Stimulated activated naive CD4-positive, alpha-beta T cell (primary cell): ENCODE data around the gene ZNF853.

ENCODE experiments used
- DNase-seq, 6 experiments: peaks; one replicate each; lab custom pipeline; 2025; lab: John Stamatoyannopoulos, UW

Gene ZNF853

GRCh38 chr7:6636741-6637543, 21.5 kb downstream of the ZNF853 start, which contains the start of gene ZNF316:
Gene ZNF316, plus strand, starts transcription at chr7:6637318. Its CDS starts 5,092 bp downstream, at chr7:6642410.
- DNase-seq, result peak in 5 of 6 experiments; percentile 22 to 45 (median 32)

GRCh38 chr7:6637544-6638229, 22.3 kb downstream of the ZNF853 start:
- DNase-seq, result peak; percentile 15 to 60 (median 37)

- DNase-seq, result no peak
Measured at GRCh38 chr7:6639032-6639431, 23.6 kb downstream of the ZNF853 start.

- DNase-seq, result no peak
Measured at GRCh38 chr7:6639627-6640026, 24.2 kb downstream of the ZNF853 start.

GRCh38 chr7:6640246-6640721, 24.9 kb downstream of the ZNF853 start:
- no peak for DNase-seq

DNA sequence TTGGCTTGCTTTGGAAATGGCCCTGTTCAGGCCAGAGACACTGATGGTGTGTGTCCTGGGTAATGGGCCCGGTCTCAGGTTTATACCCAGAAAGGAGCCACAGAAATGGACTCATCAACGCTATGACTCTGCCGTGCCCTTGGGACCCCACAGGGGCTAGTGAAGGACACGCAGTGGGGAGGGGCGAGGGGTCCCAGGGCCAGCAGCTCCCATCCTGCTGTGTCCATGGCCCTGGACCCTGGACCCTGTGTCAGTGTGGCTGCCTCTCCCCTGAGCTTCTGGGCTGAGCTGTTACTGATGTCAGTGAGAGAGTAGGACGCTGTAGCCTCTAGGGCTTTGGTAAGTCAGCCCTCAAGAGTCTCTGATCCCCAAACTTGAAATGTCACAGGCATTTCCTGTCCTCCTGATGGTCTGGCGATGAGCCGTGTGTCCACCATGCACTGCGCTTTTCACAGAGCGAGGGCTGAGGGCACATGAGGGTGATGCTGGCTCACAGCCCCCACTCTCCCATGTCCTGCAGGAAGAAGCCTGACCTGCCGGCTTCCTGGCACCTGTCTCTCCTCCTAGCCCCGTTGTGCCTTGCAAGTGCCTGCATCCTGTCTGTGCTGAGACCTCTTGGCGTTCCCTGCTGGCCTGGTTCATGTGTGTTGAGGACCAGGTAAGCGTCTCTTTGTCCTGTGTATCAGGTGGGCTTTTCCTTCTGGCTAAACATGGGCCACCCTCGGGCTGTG, 26.1 kb downstream of the ZNF853 start:
- DNase-seq, result no peak

DNA sequence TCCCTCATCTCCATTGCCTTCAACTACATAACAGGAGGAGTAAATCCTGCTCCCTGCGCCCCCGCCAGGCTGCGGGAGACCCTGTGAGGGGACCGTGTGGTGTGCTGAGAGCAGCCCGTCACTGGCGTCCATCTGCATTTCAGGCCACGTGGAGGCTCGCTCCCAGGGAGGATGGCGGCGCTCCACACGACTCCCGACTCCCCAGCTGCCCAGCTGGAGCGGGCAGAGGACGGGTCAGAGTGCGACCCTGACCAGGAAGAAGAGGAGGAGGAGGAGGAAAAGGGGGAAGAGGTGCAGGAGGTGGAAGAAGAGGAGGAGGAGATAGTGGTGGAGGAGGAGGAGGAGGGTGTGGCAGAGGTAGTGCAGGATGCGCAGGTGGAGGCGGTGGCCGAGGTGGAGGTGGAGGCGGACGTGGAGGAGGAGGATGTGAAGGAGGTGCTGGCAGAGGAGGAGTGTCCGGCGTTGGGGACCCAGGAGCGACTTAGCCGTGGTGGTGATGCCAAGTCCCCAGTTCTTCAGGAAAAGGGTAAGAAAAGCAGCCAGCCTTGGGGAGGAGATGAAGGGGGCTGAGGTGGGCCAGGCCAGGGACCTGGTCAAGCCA, 26.9 kb downstream of the ZNF853 start:
- no peak for DNase-seq

GRCh38 chr7:6642861-6643640, 27.6 kb downstream of the ZNF853 start:
- no peak for DNase-seq

DNA sequence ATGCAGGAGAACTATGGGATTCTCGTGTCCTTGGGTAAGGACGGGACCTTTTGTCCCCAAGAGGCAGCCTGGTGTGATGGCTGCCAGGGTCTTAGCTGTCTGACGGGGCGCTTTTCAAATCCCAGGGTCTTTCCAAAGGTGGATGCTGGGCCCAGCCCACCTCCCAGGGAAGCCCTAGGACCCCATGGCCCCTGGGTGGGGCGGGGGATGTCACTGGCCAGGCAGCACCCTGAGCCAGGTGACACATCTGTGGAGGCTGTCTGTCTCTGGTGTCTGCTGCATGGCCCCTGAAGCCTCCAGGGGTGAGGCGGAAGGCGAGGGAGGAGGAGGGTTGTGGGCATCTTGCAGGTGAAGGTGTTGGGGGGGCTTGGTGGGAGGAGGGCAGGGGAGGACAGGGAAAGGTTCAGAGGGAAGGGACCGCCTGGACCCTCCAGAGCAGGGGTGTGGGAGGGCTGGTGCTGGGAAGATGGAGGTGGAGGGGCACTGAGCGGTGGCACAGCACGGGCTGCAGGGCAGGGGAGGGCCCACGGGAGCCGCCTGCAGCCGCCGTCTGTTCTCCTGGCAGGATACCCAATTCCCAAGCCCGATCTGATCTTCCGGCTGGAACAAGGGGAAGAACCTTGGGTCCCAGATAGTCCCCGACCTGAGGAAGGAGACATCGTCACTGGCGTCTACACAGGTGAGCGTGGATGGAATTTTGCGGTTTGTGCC, 28.7 kb downstream of the ZNF853 start:
- DNase-seq, result no peak

- DNase-seq, result no peak
Measured at GRCh38 chr7:6644728-6645127, 29.3 kb downstream of the ZNF853 start.

DNA sequence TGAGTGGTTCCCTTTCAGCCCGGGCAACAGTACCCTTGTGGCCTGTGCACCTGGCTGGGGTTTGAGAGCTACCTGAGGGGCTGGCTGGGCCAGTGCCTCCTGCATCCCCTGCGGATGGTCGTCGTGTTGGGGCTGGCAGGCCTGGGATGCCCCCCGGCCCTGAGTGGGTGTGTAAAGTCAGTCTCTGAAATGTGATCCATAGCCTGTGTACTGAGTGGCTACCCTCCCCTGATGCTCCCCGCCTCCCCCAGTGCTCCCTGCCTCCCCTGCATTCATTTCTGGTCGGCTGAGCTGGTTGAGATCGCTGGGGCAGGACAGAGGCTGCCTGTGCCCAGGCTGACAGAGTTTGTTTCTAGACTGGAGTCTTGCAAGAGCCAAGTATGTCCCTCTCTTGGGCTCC, 31.1 kb downstream of the ZNF853 start:
- DNase-seq, result no peak

GRCh38 chr7:6647080-6647479, 31.7 kb downstream of the ZNF853 start:
- DNase-seq, result no peak

DNA sequence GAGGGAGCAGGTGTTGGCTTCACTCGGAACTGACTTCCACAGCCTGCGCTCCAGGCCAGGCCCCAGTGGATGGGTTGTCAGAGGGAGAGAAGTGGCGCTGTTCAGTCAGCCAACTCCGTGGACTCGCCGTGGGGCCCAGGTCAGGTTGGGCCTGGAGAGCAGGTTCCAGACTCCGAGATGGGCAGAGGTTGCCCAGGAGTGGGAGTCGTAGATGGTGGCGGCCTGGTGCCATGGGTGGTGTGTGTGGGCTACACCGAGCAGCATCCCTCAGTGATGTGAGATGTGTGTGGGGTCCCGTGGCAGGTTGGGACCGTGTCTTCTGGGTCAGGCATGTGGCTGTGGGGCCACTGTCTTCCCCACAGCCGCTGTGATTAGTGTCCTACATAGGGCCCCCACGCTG, 32.1 kb downstream of the ZNF853 start:
- no peak for DNase-seq

DNA sequence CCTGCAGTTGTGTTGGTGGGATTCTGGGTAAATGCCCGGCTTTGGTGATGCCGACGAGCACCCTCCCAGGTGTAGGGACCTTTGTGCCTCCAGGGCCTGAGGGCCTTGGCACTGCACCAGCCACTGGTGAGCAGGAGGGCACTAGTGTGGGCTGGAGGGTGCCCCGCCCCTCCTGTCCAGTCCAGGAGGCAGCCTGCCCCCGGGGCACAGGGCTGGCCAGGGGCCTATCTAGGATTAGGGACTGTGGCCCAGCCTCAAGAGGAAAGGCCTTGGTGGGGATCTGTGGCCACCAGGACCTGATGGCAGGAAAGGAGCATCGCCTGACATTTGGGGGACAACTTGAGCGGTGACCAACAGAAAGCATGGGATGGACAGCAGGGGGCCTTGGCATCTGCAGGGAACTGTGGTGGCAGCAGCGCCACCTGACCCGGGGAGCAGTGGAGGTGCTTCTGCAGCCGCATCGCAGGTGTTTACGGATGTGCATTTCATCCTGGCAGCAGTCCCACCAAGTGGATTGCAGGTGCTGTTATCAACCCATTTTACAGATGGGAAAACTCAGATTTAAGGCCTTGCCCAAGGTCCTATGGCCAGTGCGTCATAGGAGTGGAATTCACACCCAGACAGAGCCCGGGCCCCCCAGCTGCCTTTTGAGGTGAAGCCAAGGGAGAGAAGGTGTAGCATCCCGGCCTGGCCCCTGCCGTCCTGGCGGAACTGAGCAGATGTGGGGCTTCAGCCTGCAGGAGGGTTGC, 32.8 kb downstream of the ZNF853 start:
- DNase-seq, result no peak

DNA sequence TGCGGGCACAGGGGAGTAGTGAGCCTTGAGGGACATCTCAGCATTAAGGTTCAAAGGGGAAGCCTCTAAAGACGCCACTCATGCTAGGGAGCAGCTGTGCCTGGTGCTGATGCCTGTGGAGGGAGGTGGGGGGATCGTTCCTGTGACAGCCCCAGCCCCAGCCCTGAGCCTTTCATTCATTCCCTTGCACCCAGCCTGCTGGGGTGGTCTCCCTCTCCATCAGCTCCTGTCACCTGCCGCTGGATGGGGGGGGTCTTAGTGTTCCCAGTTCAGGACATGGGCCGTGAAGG, 33.4 kb downstream of the ZNF853 start:
- DNase-seq, result no peak

DNA sequence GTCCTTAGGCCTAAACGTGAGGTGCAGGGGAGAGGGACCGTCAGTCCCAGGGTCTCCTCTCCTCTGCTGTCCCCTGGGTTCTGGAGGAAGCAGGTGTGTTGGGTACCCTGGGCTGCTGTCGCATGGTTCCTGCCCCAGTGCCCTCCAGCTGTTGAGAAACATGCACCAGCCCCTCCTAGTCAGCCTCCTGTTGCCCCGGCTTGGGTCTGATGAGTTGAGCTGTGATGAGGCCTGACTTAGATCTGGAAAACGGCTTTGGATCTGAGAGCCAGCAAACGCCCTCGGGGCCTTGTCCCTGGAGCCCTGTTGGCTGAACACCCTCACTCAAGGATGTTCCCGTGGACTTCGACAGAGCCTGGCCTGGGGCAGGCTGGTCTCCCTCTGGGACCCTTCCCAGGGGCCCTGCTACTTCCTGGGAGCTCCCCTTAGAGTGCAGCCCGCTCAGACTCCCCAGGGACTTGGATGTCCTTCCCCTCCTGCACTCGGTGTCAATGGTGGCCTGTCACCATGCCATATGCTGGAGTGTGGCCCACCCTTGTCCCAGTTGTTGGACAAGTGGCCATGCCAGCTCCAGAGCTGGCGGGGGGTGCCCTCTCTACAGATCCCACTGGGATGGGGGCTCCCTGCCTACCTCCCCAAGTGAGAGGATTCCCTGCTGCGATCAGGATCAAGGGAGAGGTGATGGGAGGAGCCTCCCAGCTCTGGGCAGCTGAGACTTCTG, 34.0 kb downstream of the ZNF853 start:
- no peak for DNase-seq

DNA sequence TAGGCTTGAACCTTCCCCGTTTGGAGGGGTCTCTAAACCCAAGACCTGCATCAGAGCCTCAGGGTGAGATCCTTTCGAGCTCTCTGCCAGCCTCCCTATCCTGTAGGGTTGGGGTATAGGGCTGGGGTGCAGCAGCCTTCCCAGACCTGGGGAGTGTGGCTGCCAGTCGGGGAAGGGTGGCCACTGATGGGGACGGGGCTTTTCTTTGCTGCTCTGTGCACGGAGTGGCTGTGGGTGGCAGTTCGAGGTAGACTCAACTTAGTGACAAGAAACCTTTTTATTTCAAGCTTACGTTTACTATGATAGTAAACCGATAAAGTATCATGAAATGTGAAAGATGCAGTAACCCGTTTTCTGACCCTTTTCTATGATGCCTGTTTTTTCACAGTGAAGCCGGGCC, 34.7 kb downstream of the ZNF853 start:
- DNase-seq, result no peak

GRCh38 chr7:6650521-6651011, 35.2 kb downstream of the ZNF853 start:
- no peak for DNase-seq

GRCh38 chr7:6651851-6652445, 36.5 kb downstream of the ZNF853 start:
- no peak for DNase-seq
